OCI-M2 (cell line): Measurements from ENCODE around the gene MUC20.
"Not testable (repeated sequence)": the region's sequence is repeated elsewhere in the genome, so short reads cannot be mapped to it uniquely, and the experiment has no call there.

ENCODE experiments used
- DNase-seq: peaks from one replicate; lab custom pipeline; 2025; ENCODE audit not compliant: unreplicated experiment; lab: John Stamatoyannopoulos, UW

MUC20 gene

DNA sequence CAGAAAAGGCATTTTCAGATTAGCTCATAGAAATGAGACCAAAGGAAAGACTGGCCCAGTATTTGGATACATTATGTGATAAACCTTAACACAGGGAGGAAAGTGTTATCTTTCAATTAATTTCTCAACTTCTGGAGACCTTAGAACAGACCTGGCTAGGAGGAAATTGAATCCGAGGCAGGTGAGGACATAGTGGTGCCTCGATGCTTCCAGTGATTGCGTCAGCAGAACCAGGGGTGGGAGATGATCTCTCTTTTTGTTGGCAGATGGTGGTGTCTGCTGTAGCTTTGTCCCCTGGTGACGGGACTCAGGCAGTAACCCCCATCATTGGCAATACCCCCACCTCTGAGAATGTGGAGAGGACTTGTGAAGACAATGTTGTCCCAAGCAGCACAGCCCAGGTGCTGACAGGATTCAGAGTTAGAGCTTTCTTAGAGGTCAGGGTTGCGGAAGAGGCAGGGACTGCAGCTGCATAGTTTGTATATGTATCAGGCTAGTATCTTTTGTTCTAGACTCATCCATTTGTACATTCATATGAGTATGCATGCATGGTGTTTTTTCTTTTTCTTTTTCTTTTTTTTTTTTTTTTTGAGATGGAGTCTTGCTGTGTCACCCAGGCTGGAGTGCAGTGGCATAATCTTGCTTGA lies 27.9 kb upstream of the MUC20 start:
- DNase-seq, result no peak

DNA sequence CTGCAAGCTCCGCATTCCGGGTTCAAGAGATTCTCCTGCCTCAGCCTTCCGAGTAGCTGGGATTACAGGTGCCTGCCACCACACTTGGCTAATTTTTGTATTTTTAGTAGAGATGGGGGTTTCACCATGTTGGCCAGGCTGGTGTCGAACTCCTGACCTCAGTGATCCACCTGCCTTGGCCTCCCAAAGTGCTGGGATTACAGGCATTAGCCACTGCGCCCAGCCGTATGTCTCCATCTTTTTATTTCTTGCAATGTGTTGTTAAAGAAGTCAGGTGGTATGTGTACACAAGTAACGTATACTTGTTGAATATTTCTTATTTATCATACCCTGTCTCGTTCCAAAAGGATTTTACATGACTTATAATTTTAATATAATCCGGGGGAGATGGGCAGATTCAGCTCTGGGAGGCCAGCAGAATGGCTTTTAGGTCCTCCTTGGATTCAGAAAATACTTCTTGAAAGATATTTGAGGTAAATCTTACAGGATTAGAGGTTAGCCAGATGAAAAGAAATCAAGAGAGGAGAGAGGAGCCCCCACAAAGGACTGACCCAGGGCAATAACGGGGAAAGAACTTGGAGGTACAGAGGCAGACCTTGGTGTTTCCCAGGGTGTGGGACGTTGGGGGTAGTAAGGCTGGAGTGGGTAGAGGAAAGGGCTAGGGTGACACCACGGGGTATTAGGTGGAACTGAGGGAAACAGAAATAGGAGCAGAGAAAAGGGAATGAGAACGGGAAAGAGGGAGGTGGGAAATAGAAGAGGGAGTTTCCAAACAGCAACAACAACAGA lies 27.2 kb upstream of the MUC20 start:
- DNase-seq, result no peak

DNA sequence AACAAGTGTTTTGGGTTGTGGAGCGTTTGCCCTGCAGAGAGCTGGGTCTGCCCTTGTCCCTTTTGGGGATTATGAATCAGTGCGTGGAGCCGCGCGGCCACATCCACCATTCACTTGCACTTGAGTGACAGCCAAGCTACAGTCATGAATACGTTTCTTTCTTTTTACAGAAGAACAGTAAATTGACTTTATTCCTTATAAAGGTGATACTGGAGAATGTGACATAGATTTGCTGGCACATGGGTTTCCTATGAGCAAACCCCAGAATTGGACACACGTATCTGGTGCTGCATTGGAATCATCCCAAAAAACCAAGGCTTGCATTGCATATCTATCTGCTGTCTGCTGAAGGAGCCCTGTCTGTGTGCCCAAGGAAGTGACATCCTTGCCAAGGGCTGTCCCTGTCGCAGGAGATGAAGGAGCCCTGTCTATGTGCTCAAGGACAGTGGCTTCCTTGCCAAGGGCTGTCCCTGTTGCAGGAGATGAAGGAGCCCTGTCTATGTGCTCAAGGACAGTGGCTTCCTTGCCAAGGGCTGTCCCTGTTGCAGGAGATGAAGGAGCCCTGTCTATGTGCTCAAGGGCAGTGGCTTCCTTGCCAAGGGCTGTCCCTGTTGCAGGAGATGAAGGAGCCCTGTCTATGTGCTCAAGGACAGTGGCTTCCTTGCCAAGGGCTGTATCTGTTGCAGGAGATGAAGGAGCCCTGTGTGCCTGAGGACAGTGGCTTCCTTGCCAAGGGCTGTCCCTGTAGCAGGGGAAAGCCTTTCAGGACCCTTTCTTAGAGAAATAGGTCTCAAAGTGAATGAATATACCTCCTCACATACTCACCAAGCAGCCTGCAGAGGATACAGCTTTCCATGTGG lies 26.3 kb upstream of the MUC20 start:
- not testable (repeated sequence) for DNase-seq

DNA sequence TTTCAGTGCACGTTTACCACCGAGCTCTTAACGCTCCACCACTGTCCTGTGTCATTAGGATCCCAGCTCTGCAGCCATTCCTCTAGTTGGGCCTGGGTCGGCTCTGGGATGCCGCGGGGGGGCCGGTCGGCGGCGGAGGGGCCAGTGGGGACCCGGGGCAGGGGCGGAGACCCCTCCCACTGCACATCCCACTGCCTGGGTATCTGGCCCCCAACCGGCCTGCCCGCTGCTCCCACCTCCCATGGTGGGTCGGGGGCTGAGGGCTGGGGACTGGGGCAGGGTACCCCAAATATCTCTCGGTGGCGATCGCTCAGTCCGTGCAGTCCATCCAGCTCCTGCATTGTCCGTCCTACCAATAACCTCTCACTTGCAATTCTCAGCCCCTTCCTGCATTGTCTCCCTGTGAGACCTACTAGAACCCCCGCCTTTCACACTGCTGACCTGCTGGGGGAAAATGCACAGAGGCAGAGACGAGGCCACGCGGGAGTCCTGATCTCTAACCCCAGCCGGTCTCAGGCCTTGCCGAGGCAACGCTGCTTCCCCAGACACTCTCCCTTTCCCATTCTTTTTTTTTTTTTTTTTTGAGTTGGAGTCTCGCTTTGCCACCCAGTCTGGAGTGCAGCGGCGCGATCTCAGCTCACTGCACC lies 24.0 kb upstream of the MUC20 start:
- no peak for DNase-seq

GRCh38 chr3:195697582-195698324 lies 23.0 kb upstream of the MUC20 start:
- no peak for DNase-seq

DNA sequence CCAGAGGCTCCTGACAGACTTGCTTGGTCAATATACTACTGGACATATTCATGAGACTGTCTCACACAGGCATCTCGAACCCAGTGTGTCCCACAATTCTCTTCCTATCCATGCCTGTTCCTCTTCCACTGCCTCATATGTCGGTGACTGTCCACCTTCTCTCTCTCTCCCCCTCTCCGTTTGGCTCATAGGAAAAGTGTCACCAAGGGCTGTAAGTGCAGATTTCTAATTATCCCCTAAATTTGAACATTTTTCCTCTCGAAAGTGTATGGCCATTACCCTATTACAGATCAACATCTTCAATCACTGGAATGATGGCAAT lies 22.5 kb upstream of the MUC20 start:
- DNase-seq, result no peak

- no peak for DNase-seq
These were observed 22.0 kb upstream of the MUC20 start for GRCh38 chr3:195698647-195699387.

GRCh38 chr3:195699388-195699771 lies 21.4 kb upstream of the MUC20 start:
- DNase-seq, result no peak

DNA sequence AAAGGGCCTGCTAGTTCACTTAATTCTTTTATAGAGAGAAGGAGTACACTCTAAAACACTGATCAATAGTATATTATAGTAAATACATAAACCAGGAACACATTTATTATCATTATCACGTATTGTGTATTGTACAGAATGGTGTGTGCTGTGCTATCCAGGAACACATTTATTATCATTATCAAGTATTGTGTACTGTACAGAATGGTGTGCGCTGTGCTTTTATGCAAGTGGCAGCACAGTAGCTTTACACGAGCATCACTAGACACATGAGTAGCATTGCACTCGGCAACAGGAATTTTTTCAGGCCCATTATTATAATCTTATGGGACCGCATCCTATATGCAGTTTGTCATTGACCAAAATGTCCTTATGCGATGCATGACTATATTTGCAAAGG lies 20.9 kb upstream of the MUC20 start:
- no peak for DNase-seq

- no peak for DNase-seq
These were observed 20.5 kb upstream of the MUC20 start for GRCh38 chr3:195700319-195700718.

DNA sequence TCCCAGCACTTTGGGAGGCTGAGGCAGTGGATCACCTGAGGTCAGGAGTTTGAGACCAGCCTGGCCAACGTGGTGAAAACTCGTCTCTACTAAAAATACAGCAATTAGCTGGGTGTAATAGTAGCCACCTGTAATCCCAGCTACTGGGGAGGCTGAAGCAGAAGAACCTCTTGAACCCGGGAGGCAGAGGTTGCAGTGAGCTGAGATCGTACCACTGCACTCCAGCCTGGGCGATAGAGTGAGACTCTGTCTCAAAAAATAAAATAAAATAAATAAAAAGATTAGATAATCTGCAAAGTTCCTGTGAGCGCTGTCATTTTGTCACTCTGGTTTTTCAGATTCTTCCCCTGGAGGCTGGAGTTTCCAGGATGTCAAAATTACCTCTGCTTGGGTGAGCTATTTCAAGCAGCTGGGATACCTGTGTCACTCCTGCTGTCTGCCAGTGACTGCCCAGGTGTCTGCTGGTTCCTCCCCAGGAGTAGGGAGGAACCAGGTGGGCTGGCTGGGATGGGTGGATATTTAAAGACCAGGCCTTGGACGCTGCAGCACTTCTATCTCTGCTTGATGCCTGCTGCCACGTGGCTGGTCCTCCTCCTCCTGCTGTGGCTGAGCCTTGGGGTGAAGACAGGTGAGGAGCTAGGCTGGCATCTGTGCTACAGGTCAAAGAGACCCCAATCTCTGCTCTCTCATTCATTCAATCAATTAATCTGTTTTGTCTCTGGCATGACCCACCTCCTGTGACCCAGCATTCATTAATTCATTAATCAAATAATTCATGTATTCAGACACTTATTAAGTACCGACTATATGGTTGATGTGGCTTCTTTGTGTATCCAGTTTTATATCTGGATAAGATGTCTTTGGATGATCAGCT lies 19.5 kb upstream of the MUC20 start:
- DNase-seq, result no peak

DNA sequence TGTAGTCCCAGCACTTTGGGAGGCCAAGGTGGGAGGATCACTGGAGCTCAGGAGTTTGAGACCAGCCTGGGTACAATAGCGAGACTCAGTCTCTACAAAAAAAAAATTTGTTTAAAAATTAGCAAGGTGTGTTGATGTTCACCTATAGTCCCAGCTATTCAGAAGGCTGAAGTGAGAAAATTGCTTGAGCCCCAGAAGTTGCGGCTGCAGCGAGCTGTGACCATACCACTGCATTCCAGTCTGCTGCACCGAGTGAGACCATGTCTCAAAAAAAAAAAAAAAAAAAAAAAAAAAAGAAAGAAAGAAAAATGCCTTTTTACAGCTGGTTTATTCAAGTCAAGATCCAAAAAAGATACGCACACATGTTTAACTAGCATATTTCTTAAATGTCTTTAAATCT lies 17.0 kb upstream of the MUC20 start:
- DNase-seq, result no peak

DNA sequence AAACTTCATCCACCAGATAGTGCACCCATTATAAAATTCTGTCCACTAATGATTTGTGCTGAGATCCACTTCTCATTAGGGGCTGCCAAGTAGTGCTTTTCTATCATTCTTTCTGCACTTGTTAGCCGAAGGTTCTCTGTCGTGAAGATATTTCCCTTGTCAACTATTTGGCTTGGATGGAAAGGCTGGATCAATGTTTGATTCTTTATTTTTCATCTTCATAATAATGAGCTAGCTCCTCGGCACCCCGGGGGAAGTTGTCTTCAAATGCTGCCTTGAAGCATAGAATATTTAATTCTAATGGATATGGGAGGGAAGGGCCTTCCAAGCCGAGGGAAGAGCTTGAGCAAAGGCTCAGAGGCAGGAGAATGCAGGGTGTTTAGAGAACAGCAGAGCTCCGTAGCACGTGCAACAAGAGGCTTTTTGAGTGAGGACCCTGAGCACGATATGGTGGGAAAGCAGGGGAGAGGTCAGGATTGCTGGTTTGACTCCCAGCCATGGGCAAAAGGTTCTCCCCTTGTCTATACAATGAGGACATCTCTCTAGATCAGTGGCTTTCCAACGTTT lies 16.3 kb upstream of the MUC20 start:
- DNase-seq, result no peak

GRCh38 chr3:195705081-195705991 lies 15.4 kb upstream of the MUC20 start:
- DNase-seq, result no peak

DNA sequence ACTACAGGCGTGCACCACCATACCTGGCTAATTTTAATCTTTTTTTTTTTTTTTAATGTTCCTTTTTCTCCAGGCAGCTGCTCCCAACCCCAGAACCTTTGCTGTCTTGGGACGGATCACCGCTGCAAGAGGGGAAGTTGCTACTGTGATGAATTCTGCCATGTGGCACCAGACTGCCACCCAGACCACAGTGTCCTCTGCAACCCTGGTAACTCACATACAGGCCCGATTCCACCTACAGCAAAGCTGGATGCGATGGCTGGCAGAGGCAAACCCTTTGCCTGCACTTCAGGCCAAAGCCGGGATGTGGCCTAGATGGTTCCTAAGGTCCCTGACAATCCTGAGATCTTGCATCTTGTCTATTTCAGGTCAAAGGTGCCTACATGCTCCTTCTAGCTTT lies 12.7 kb upstream of the MUC20 start:
- DNase-seq, result no peak

GRCh38 chr3:195708626-195709481 lies 11.9 kb upstream of the MUC20 start:
- no peak for DNase-seq

DNA sequence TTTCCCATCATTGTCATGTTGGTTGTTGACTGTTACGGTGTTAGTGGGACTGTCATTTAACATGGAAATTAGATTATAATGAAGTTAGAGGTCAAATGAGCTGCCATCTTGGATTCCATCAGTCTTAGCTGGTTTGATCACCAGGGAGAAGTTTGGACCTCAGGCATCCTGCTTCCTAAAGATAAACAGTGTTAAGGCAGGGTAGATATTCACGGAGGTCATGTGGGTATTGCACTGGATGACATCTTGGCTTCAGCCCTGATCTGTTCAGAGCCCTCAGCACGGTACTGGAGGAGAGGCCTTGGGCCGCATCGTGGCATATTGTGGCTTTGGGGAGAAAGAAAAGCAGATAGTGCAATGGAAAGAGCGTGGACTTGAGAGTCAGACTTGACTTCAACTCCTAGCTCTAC lies 11.1 kb upstream of the MUC20 start:
- no peak for DNase-seq
